NB4 (cell line): ENCODE measurements around the gene PRKD1.

Source experiments
- POLR2A ChIP-seq: IDR thresholded peaks from 2 replicates; pipeline ENCODE4 v1.6.1; 2011; ENCODE audit warnings: mild to moderate bottlenecking; ENCODE audit not compliant: insufficient read length; ENCODE audit errors: extremely low read depth
- TF ChIP-seq, protein P1 (sequence below): IDR thresholded peaks from one replicate; pipeline ENCODE4 v1.5.1; 2012; ENCODE audit warnings: low read depth, low read length
- TF ChIP-seq, protein P2 (sequence below): IDR thresholded peaks from 2 replicates; pipeline ENCODE4 v1.6.1; 2011; ENCODE audit warnings: low read depth, low read length

DNA sequence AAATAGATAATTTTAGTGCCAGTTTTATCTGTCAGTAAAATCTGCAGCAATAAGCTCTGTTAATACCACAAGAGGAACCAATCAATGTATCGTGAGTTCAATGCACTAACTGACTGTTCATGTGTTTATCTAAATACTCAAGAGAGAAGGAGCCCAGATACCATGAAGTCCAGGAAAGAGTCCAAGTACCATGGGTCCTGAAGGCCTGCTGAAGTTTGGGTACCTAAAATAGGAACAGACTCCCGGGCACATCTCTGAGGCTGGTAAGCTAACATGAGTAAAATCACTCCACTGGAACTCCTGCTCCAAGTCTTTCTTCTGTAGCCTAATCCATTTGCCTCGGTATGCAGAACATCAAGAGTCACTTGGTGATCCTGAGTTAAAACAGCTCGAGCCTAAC lies 71.1 kb downstream of the PRKD1 start:
- TF ChIP-seq, protein P1, sequence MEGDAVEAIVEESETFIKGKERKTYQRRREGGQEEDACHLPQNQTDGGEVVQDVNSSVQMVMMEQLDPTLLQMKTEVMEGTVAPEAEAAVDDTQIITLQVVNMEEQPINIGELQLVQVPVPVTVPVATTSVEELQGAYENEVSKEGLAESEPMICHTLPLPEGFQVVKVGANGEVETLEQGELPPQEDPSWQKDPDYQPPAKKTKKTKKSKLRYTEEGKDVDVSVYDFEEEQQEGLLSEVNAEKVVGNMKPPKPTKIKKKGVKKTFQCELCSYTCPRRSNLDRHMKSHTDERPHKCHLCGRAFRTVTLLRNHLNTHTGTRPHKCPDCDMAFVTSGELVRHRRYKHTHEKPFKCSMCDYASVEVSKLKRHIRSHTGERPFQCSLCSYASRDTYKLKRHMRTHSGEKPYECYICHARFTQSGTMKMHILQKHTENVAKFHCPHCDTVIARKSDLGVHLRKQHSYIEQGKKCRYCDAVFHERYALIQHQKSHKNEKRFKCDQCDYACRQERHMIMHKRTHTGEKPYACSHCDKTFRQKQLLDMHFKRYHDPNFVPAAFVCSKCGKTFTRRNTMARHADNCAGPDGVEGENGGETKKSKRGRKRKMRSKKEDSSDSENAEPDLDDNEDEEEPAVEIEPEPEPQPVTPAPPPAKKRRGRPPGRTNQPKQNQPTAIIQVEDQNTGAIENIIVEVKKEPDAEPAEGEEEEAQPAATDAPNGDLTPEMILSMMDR, result no peak
- TF ChIP-seq, protein P2, sequence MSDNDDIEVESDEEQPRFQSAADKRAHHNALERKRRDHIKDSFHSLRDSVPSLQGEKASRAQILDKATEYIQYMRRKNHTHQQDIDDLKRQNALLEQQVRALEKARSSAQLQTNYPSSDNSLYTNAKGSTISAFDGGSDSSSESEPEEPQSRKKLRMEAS, result no peak
- TF ChIP-seq POLR2A, result no peak
